ENCODE data around the gene APOA1. TPM values are rescaled to one million over a fixed set of nuclear protein-coding genes. Genes with fewer than 3 reads are reported as not detected.

The APOA1 gene
- total RNA-seq, 2 experiments from 2014 or later = 0.47 to 0.77 TPM

GRCh38 chr11:116871248-116871647, 33.8 kb upstream of the APOA1 start:
- H3K36me3 ChIP-seq (ENCODE audit: insufficient read depth, low read length) = peaks cover 98% of the 10 kb centered on the region
- no peak overlapping the region for H3K4me3 ChIP-seq (ENCODE audit: low read length)
- intact Hi-C loops (cut with DNase I, micrococcal nuclease) = no loop called here
- H3K27ac Mint-ChIP-seq = no peak overlapping the region
- CTCF ChIA-PET = interaction anchor here (0.6 to 1.5 kb wide), 2 partner anchors 9 to 235 kb away, joined by 3 read pairs; no protein-coding TSS in a partner anchor
- no peak for ATAC-seq (ENCODE audit: poor library complexity)
- H3K4me3 Mint-ChIP-seq = no peak overlapping the region
- DNase-seq = no peak
- no peaks in the 10 kb centered on the region for H3K27me3 Mint-ChIP-seq
- H3K9me3 ChIP-seq (ENCODE audit: control insufficient read depth in 1 of 2, insufficient read depth in 1 of 2, low read length in 2 of 2) = no peaks in the 10 kb centered on the region
- H3K36me3 Mint-ChIP-seq (ENCODE audit: low read depth) = peaks cover 97% of the 10 kb centered on the region
- H3K4me1 Mint-ChIP-seq (ENCODE audit: low read depth) = peaks cover 7% of the 10 kb centered on the region
- no peak overlapping the region for H3K27ac ChIP-seq (ENCODE audit: low read depth in 1 of 2, low read length in 2 of 2)
- no peaks in the 10 kb centered on the region for H3K9me3 Mint-ChIP-seq
- TF ChIP-seq CTCF (IDR thresholded peaks at IDR 0.05) = no peak
- POLR2A ChIA-PET = no interaction called here
- H3K27me3 ChIP-seq (ENCODE audit: control insufficient read depth in 1 of 2, insufficient read depth in 2 of 2, low read length in 2 of 2) = no peaks in the 10 kb centered on the region
- no peaks in the 10 kb centered on the region for H3K4me1 ChIP-seq (ENCODE audit: insufficient read depth, low read length)

GRCh38 chr11:116870054-116870453, 32.6 kb upstream of the APOA1 start:
- H3K27ac Mint-ChIP-seq = no peak overlapping the region
- peaks cover 100% of the 10 kb centered on the region for H3K36me3 Mint-ChIP-seq (ENCODE audit: low read depth)
- Histone ChIP-seq H3K9me3 (ENCODE audit: control insufficient read depth in 1 of 2, insufficient read depth in 1 of 2, low read length in 2 of 2) (no peaks in the 10 kb centered on the region), H3K4me3 (ENCODE audit: low read length) (no peak overlapping the region), H3K4me1 (ENCODE audit: insufficient read depth, low read length) (no peaks in the 10 kb centered on the region), H3K27ac (ENCODE audit: low read depth in 1 of 2, low read length in 2 of 2) (no peak overlapping the region), H3K27me3 (ENCODE audit: control insufficient read depth in 1 of 2, insufficient read depth in 2 of 2, low read length in 2 of 2) (no peaks in the 10 kb centered on the region), H3K36me3 (ENCODE audit: insufficient read depth, low read length) (peaks cover 94% of the 10 kb centered on the region)
- H3K27me3 Mint-ChIP-seq = no peaks in the 10 kb centered on the region
- ChIA-PET POLR2A (interaction anchor here (1.3 kb wide), 1 partner anchor 17 kb away, joined by 3 read pairs; no protein-coding TSS in a partner anchor), CTCF (interaction anchor here (1.3 to 1.5 kb wide), 2 partner anchors 10 to 79 kb away, joined by 3 read pairs; partner anchors contain the start of gene APOA5)
- intact Hi-C loops (cut with DNase I, micrococcal nuclease) = no loop called here
- TF ChIP-seq CTCF (IDR thresholded peaks at IDR 0.05) = no peak
- no peaks in the 10 kb centered on the region for H3K9me3 Mint-ChIP-seq
- ATAC-seq (ENCODE audit: poor library complexity) (no peak), DNase-seq (no peak)
- peaks cover 7% of the 10 kb centered on the region for H3K4me1 Mint-ChIP-seq (ENCODE audit: low read depth)
- no peak overlapping the region for H3K4me3 Mint-ChIP-seq

GRCh38 chr11:116869610-116870009, 32.2 kb upstream of the APOA1 start:
- H3K4me3 ChIP-seq (ENCODE audit: low read length) = no peak overlapping the region
- no peak for ATAC-seq (ENCODE audit: poor library complexity)
- H3K36me3 ChIP-seq (ENCODE audit: insufficient read depth, low read length) = peaks cover 92% of the 10 kb centered on the region
- H3K27me3 Mint-ChIP-seq = no peaks in the 10 kb centered on the region
- peaks cover 100% of the 10 kb centered on the region for H3K36me3 Mint-ChIP-seq (ENCODE audit: low read depth)
- no peak for TF ChIP-seq CTCF (IDR thresholded peaks at IDR 0.05)
- H3K4me1 ChIP-seq (ENCODE audit: insufficient read depth, low read length) = no peaks in the 10 kb centered on the region
- peaks cover 7% of the 10 kb centered on the region for H3K4me1 Mint-ChIP-seq (ENCODE audit: low read depth)
- POLR2A ChIA-PET = interaction anchor here (1.3 kb wide), 1 partner anchor 16 kb away, joined by 3 read pairs; no protein-coding TSS in a partner anchor
- intact Hi-C loops (cut with DNase I, micrococcal nuclease) = no loop called here
- no peak overlapping the region for H3K27ac ChIP-seq (ENCODE audit: low read depth in 1 of 2, low read length in 2 of 2)
- H3K27ac Mint-ChIP-seq = no peak overlapping the region
- no peak for DNase-seq
- H3K4me3 Mint-ChIP-seq = no peak overlapping the region
- no peaks in the 10 kb centered on the region for H3K9me3 ChIP-seq (ENCODE audit: control insufficient read depth in 1 of 2, insufficient read depth in 1 of 2, low read length in 2 of 2)
- no peaks in the 10 kb centered on the region for H3K9me3 Mint-ChIP-seq
- CTCF ChIA-PET = interaction anchor here (1.3 to 1.5 kb wide), 2 partner anchors 10 to 78 kb away, joined by 3 read pairs; partner anchors contain the start of gene APOA5
- no peaks in the 10 kb centered on the region for H3K27me3 ChIP-seq (ENCODE audit: control insufficient read depth in 1 of 2, insufficient read depth in 2 of 2, low read length in 2 of 2)

Data from CD4-positive, alpha-beta T cell (primary cell).